ENCODE results near the gene WRNIP1. TPM values are rescaled to one million over a fixed set of nuclear protein-coding genes. Genes with fewer than 3 reads are reported as not detected.
"Not testable (repeated sequence)": the region's sequence is repeated elsewhere in the genome, so short reads cannot be mapped to it uniquely, and the experiment has no call there.

WRNIP1 gene
- total and polyA plus RNA-seq, 7 experiments from 2014 or later, result 21.8 to 61.8 (median 37.8) TPM

DNA sequence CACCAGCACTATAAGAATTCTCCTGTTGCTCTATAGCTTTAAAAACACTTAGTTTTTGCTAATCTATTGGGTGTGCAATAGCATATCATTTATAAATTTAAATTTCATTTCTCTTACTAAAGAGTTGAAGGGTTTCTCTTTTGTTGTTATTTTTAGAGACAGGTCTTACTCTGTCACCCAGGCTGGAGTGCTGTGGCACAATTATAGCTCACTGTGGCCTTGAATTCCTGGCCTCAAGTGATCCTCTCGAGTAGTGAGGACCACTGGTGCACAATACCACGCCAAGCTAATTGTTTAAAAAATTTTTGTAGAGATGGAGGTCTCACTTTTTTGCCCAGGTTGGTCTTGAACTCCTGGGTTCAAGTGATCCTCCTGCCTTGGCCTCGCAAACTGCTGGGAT, 6.2 kb upstream of the WRNIP1 start:
- Histone ChIP-seq H3K27ac (ENCODE audit: low read depth, low read length) (no peak overlapping the region), H3K4me3 (ENCODE audit: low read length) (no peak overlapping the region), H3K9me3 (ENCODE audit: control insufficient read depth in 2 of 3, low read length in 3 of 3) (no peaks in the 10 kb centered on the region), H3K27me3 (ENCODE audit: control insufficient read depth in 2 of 2, insufficient read depth in 2 of 2, low read length in 2 of 2) (no peaks in the 10 kb centered on the region), H3K4me1 (ENCODE audit: control insufficient read depth in 2 of 2, insufficient read depth in 2 of 2, low read length in 2 of 2) (no peaks in the 10 kb centered on the region), H3K36me3 (ENCODE audit: control insufficient read depth in 2 of 3, insufficient read depth in 3 of 3, low read length in 3 of 3) (no peaks in the 10 kb centered on the region)
- H3K27ac Mint-ChIP-seq, result no peak overlapping the region
- H3K4me1 Mint-ChIP-seq, result peaks cover 5 to 14% (median 10%) of the 10 kb centered on the region in 7 donors
- ChIA-PET POLR2A (interaction anchor here (0.7 to 1.0 kb wide), 2 partner anchors 10 to 82 kb away, joined by 4 read pairs; no protein-coding TSS in a partner anchor), CTCF (interaction anchor here (0.6 to 1.0 kb wide), 3 partner anchors 13 to 234 kb away, joined by 3 read pairs; no protein-coding TSS in a partner anchor)
- intact Hi-C loops (cut with micrococcal nuclease), result no loop called here
- H3K4me3 Mint-ChIP-seq, result no peak overlapping the region
- ATAC-seq, result no peak
- peaks cover 0 to 37% (median 12%) of the 10 kb centered on the region in 5 donors for H3K27me3 Mint-ChIP-seq
- no peak for DNase-seq
- H3K9me3 Mint-ChIP-seq, result no peaks in the 10 kb centered on the region
- H3K36me3 Mint-ChIP-seq, result no peaks in the 10 kb centered on the region

GRCh38 chr6:2760882-2761842, 4.0 kb upstream of the WRNIP1 start:
- no peaks in the 10 kb centered on the region for H3K27me3 ChIP-seq (ENCODE audit: control insufficient read depth in 2 of 2, insufficient read depth in 2 of 2, low read length in 2 of 2)
- no peaks in the 10 kb centered on the region for H3K36me3 ChIP-seq (ENCODE audit: control insufficient read depth in 2 of 3, insufficient read depth in 3 of 3, low read length in 3 of 3)
- Mint-ChIP-seq H3K4me1 (peaks cover 5 to 23% (median 18%) of the 10 kb centered on the region in 7 donors), H3K36me3 (no peaks in the 10 kb centered on the region), H3K9me3 (peaks cover 0 to 2% (median 0%) of the 10 kb centered on the region in 11 donors), H3K27me3 (peaks cover 0 to 19% (median 3%) of the 10 kb centered on the region in 5 donors), H3K27ac (peak overlapping the region in 8 of 9 donors; percentile 37 to 87 (median 65)), H3K4me3 (peak overlapping the region; percentile 45 to 84 (median 77))
- no peak overlapping the region for H3K27ac ChIP-seq (ENCODE audit: low read depth, low read length)
- H3K9me3 ChIP-seq (ENCODE audit: control insufficient read depth in 2 of 3, low read length in 3 of 3), result no peaks in the 10 kb centered on the region
- H3K4me3 ChIP-seq (ENCODE audit: low read length), result peak overlapping the region; percentile 37
- peaks cover 0 to 5% of the 10 kb centered on the region in 2 donors for H3K4me1 ChIP-seq (ENCODE audit: control insufficient read depth in 2 of 2, insufficient read depth in 2 of 2, low read length in 2 of 2)
- intact Hi-C loops (cut with micrococcal nuclease), result loop anchor here (1.0 to 10.0 kb wide), 5 partner anchors 11 to 1236 kb away; partner anchors contain the start of genes GMDS (in 1 of the 2) and MYLK4 (in 1 of the 2)
- ChIA-PET POLR2A (interaction anchor here (0.9 to 1.4 kb wide), 2 partner anchors 13 to 228 kb away, joined by 3 to 4 read pairs; no protein-coding TSS in a partner anchor), CTCF (interaction anchor here (0.6 to 1.5 kb wide), 4 partner anchors 11 to 1036 kb away, joined by 3 to 8 read pairs (median 3); partner anchors contain the start of gene MYLK4)
- peak in 7 of 9 donors; percentile 21 to 50 (median 46) for DNase-seq
- ATAC-seq, result no peak

- H3K27ac ChIP-seq (ENCODE audit: low read depth, low read length); H3K36me3 ChIP-seq (ENCODE audit: control insufficient read depth in 2 of 3, insufficient read depth in 3 of 3, low read length in 3 of 3); H3K36me3 Mint-ChIP-seq; H3K27me3 Mint-ChIP-seq; H3K4me3 ChIP-seq (ENCODE audit: low read length); H3K27me3 ChIP-seq (ENCODE audit: control insufficient read depth in 2 of 2, insufficient read depth in 2 of 2, low read length in 2 of 2); H3K4me3 Mint-ChIP-seq; H3K9me3 ChIP-seq (ENCODE audit: control insufficient read depth in 2 of 3, low read length in 3 of 3); H3K9me3 Mint-ChIP-seq; ATAC-seq: not testable (repeated sequence)
- peaks cover 10 to 17% of the 10 kb centered on the region in 2 donors for H3K4me1 ChIP-seq (ENCODE audit: control insufficient read depth in 2 of 2, insufficient read depth in 2 of 2, low read length in 2 of 2)
- intact Hi-C loops (cut with micrococcal nuclease), result loop anchor here (5.0 to 10.0 kb wide), 3 partner anchors 221 to 1238 kb away; partner anchors contain the start of gene GMDS (in 1 of the 2)
- Mint-ChIP-seq H3K4me1 (peaks cover 10 to 32% (median 31%) of the 10 kb centered on the region in 7 donors), H3K27ac (peak overlapping the region in 4 of 9 donors; percentile 23 to 54 (median 38))
- DNase-seq, result peak in 2 of 9 donors; percentile 18 to 28
- ChIA-PET POLR2A (interaction anchor here (1.2 to 1.8 kb wide), 3 partner anchors 11 to 226 kb away, joined by 3 to 4 read pairs (median 4); partner anchors contain the start of gene MYLK4), CTCF (interaction anchor here (1.0 to 1.5 kb wide), 2 partner anchors 12 to 25 kb away, joined by 3 to 6 read pairs; partner anchors contain the start of gene MYLK4)
These were observed 2.3 kb upstream of the WRNIP1 start for GRCh38 chr6:2762868-2763267.

- Histone ChIP-seq H3K27ac (ENCODE audit: low read depth, low read length) (no peak overlapping the region), H3K4me1 (ENCODE audit: control insufficient read depth in 2 of 2, insufficient read depth in 2 of 2, low read length in 2 of 2) (peaks cover 15 to 22% of the 10 kb centered on the region in 2 donors), H3K4me3 (ENCODE audit: low read length) (no peak overlapping the region), H3K27me3 (ENCODE audit: control insufficient read depth in 2 of 2, insufficient read depth in 2 of 2, low read length in 2 of 2) (no peaks in the 10 kb centered on the region), H3K36me3 (ENCODE audit: control insufficient read depth in 2 of 3, insufficient read depth in 3 of 3, low read length in 3 of 3) (no peaks in the 10 kb centered on the region), H3K9me3 (ENCODE audit: control insufficient read depth in 2 of 3, low read length in 3 of 3) (no peaks in the 10 kb centered on the region)
- Mint-ChIP-seq H3K27ac (peak overlapping the region in 2 of 9 donors; percentile 12 to 89), H3K4me1 (peaks cover 15 to 37% (median 36%) of the 10 kb centered on the region in 7 donors), H3K4me3 (peak overlapping the region in 1 of 10 donors; percentile 96), H3K9me3 (peaks cover 0 to 2% (median 0%) of the 10 kb centered on the region in 11 donors), H3K36me3 (peaks cover 0 to 7% (median 2%) of the 10 kb centered on the region in 5 donors), H3K27me3 (peaks cover 0 to 4% (median 0%) of the 10 kb centered on the region in 5 donors)
- DNase-seq, result peak in 1 of 9 donors; percentile 20
- intact Hi-C loops (cut with micrococcal nuclease), result loop anchor here (5.0 to 10.0 kb wide), 3 partner anchors 221 to 1239 kb away; partner anchors contain the start of gene GMDS (in 1 of the 2)
- no peak for ATAC-seq
- ChIA-PET CTCF (interaction anchor here (0.6 to 1.5 kb wide), 3 partner anchors 13 to 1157 kb away, joined by 3 to 6 read pairs (median 4); partner anchors contain the start of gene MYLK4), POLR2A (interaction anchor here (0.9 to 1.8 kb wide), 5 partner anchors 11 to 305 kb away, joined by 3 to 4 read pairs (median 3); partner anchors contain the start of genes MYLK4 and RIPK1)
These were observed 1.8 kb upstream of the WRNIP1 start for GRCh38 chr6:2763345-2763841.

- H3K9me3 Mint-ChIP-seq, result peaks cover 0 to 2% (median 0%) of the 10 kb centered on the region in 11 donors
- peaks cover 0 to 12% (median 5%) of the 10 kb centered on the region in 5 donors for H3K36me3 Mint-ChIP-seq
- ChIA-PET CTCF (interaction anchor here (0.6 to 1.5 kb wide), 4 partner anchors 14 to 1157 kb away, joined by 3 to 6 read pairs (median 4); partner anchors contain the start of gene MYLK4), POLR2A (interaction anchor here (0.9 to 1.8 kb wide), 5 partner anchors 10 to 305 kb away, joined by 3 to 4 read pairs (median 3); partner anchors contain the start of genes MYLK4 and RIPK1)
- H3K4me3 ChIP-seq (ENCODE audit: low read length), result peak overlapping the region; percentile 73
- H3K27me3 Mint-ChIP-seq, result peaks cover 0 to 2% (median 0%) of the 10 kb centered on the region in 5 donors
- H3K4me1 Mint-ChIP-seq, result peaks cover 21 to 43% (median 42%) of the 10 kb centered on the region in 7 donors
- peak overlapping the region; percentile 88 for H3K27ac ChIP-seq (ENCODE audit: low read depth, low read length)
- no peak for ATAC-seq
- no peaks in the 10 kb centered on the region for H3K9me3 ChIP-seq (ENCODE audit: control insufficient read depth in 2 of 3, low read length in 3 of 3)
- H3K4me3 Mint-ChIP-seq, result peak overlapping the region; percentile 86 to 96 (median 94)
- peak overlapping the region; percentile 89 to 100 (median 99) for H3K27ac Mint-ChIP-seq
- DNase-seq, result peak in 1 of 9 donors; percentile 22
- no peaks in the 10 kb centered on the region for H3K36me3 ChIP-seq (ENCODE audit: control insufficient read depth in 2 of 3, insufficient read depth in 3 of 3, low read length in 3 of 3)
- H3K27me3 ChIP-seq (ENCODE audit: control insufficient read depth in 2 of 2, insufficient read depth in 2 of 2, low read length in 2 of 2), result no peaks in the 10 kb centered on the region
- intact Hi-C loops (cut with micrococcal nuclease), result loop anchor here (2.0 to 10.0 kb wide), 9 partner anchors 77 to 1371 kb away; partner anchors contain the start of genes BPHL (in 1 of the 2), ECI2 (in 1 of the 2), GMDS (in 1 of the 2) and PSMG4 (in 1 of the 2)
- peaks cover 20 to 27% of the 10 kb centered on the region in 2 donors for H3K4me1 ChIP-seq (ENCODE audit: control insufficient read depth in 2 of 2, insufficient read depth in 2 of 2, low read length in 2 of 2)
These were observed 1.2 kb upstream of the WRNIP1 start for GRCh38 chr6:2763876-2764540.

Measured in naive thymus-derived CD4-positive, alpha-beta T cell (primary cell).